Measurements from ENCODE around the gene ABCA3.

GRCh38 chr16:2282866-2283555 is 57.5 kb downstream of the ABCA3 start:
- no peak for TF ChIP-seq CTCF (IDR thresholded peaks at IDR 0.05)
- no peak for TF ChIP-seq EP300 (IDR thresholded peaks at IDR 0.05)

Measured in tibial nerve (tissue), 4 donors.